CD14-positive monocyte (primary cell): Measurements from ENCODE around the gene PVR. TPM values are rescaled to one million over a fixed set of nuclear protein-coding genes. Genes with fewer than 3 reads are reported as not detected.

Experiments used
- DNase-seq, 3 donors: peaks; one replicate each; pipeline ENCODE4 v3.0.0-alpha.2; 2011 to 2022
- H2AFZ ChIP-seq: 2 replicates; pipeline ENCODE4 v1.6.0; 2012; ENCODE audit warnings: mild to moderate bottlenecking, low read depth, low read length, inconsistent platforms; ENCODE audit not compliant: insufficient read depth, poor library complexity, severe bottlenecking
- H3K27ac ChIP-seq, 2 donors: 1 replicate in 1 of 2; 2 replicates in 1 of 2; pipeline ENCODE4 v1.5.1; 2012 to 2013; ENCODE audit warnings: low read length in 2 of 2, control low read depth in 1 of 2, inconsistent platforms in 1 of 2, low read depth in 1 of 2, mild to moderate bottlenecking in 1 of 2
- H3K27me3 ChIP-seq, 2 donors: one replicate each; pipeline versions ENCODE4 v1.6.0 to v1.6.1; 2011 to 2013; ENCODE audit warnings: low read length in 2 of 2; ENCODE audit not compliant: control insufficient read depth in 2 of 2, insufficient read depth in 2 of 2
- H3K36me3 ChIP-seq, 2 donors: replicated peaks in 1 of 2; 1 replicate in 1 of 2; 2 replicates in 1 of 2; pipeline versions ENCODE4 v1.5.1 to v1.6.1; 2012 to 2013; ENCODE audit warnings: low read length in 2 of 2, control low read depth in 1 of 2, inconsistent platforms in 1 of 2, mild to moderate bottlenecking in 1 of 2; ENCODE audit not compliant: insufficient read depth in 2 of 2, control insufficient read depth in 1 of 2
- H3K4me1 ChIP-seq, 2 donors: 1 replicate in 1 of 2; 2 replicates in 1 of 2; pipeline versions ENCODE4 v1.5.1 to v1.6.1; 2012 to 2013; ENCODE audit warnings: low read length in 2 of 2, control low read depth in 1 of 2, inconsistent platforms in 1 of 2, mild to moderate bottlenecking in 1 of 2, moderate library complexity in 1 of 2; ENCODE audit not compliant: insufficient read depth in 2 of 2, control insufficient read depth in 1 of 2
- H3K4me2 ChIP-seq: replicated peaks from 2 replicates; pipeline ENCODE3; 2012; ENCODE audit warnings: low read length, moderate library complexity, mild to moderate bottlenecking; ENCODE audit not compliant: poor library complexity, severe bottlenecking; ENCODE audit errors: extremely low read depth
- H3K4me3 ChIP-seq, 3 experiments: fragments of 200-600 bp in 1 of 3; sonication (generic) in 1 of 3; replicated peaks in 1 of 3; 1 replicate in 2 of 3; 2 replicates in 1 of 3; pipeline ENCODE4 v1.5.1; 2011 to 2013; ENCODE audit warnings: low read length in 3 of 3, mild to moderate bottlenecking in 3 of 3, control low read depth in 2 of 3, low read depth in 2 of 3, inconsistent platforms in 1 of 3, moderate library complexity in 1 of 3
- H3K79me2 ChIP-seq: 2 replicates; pipeline ENCODE4 v1.6.0; 2012; ENCODE audit warnings: mild to moderate bottlenecking, control low read depth, inconsistent platforms, low read length, moderate library complexity; ENCODE audit not compliant: insufficient read depth
- H3K9ac ChIP-seq: 2 replicates; pipeline ENCODE4 v1.6.0; 2017; ENCODE audit warnings: low read length, mild to moderate bottlenecking; ENCODE audit not compliant: insufficient read depth, poor library complexity, severe bottlenecking
- H3K9me3 ChIP-seq, 2 donors: replicated peaks in 1 of 2; 1 replicate in 1 of 2; 2 replicates in 1 of 2; pipeline versions ENCODE4 v1.5.1 to v1.6.1; 2012 to 2013; ENCODE audit warnings: low read length in 2 of 2, control low read depth in 1 of 2; ENCODE audit not compliant: control insufficient read depth in 1 of 2, insufficient read depth in 1 of 2
- H4K20me1 ChIP-seq: 2 replicates; pipeline ENCODE4 v1.6.0; 2012; ENCODE audit warnings: mild to moderate bottlenecking, low read length, control low read depth, moderate library complexity; ENCODE audit not compliant: insufficient read depth
- H3K27ac Mint-ChIP-seq, 7 donors: one replicate each; pipeline ENCODE4 v1.8.0; 2020; ENCODE audit warnings: mild to moderate bottlenecking in 7 of 7, mixed read lengths in 7 of 7, moderate library complexity in 6 of 7, inconsistent platforms in 2 of 7
- H3K27me3 Mint-ChIP-seq, 3 donors: one replicate each; pipeline ENCODE4 v1.8.0; 2021 to 2022; ENCODE audit warnings: low read depth in 3 of 3, mild to moderate bottlenecking in 3 of 3, mixed read lengths in 3 of 3, moderate library complexity in 3 of 3, inconsistent platforms in 1 of 3
- H3K36me3 Mint-ChIP-seq, 2 donors: one replicate each; pipeline ENCODE4 v1.8.0; 2020; ENCODE audit warnings: mixed read lengths in 2 of 2, inconsistent platforms in 1 of 2, mild to moderate bottlenecking in 1 of 2
- H3K4me1 Mint-ChIP-seq: one replicate; pipeline ENCODE4 v1.8.0; 2020; ENCODE audit warnings: mild to moderate bottlenecking, mixed read lengths
- H3K4me3 Mint-ChIP-seq, 2 donors: one replicate each; pipeline ENCODE4 v1.8.0; 2020; ENCODE audit warnings: mild to moderate bottlenecking in 2 of 2, mixed read lengths in 2 of 2, moderate library complexity in 1 of 2
- H3K9me3 Mint-ChIP-seq, 7 donors: one replicate each; pipeline ENCODE4 v1.8.0; 2020 to 2022; ENCODE audit warnings: mixed read lengths in 7 of 7, mild to moderate bottlenecking in 6 of 7, moderate library complexity in 6 of 7, inconsistent platforms in 2 of 7
- CTCF ChIP-seq: fragments of 200-600 bp; IDR thresholded peaks from one replicate; pipeline ENCODE4 v1.8.0; 2022; ENCODE audit warnings: antibody characterized with exemption, mild to moderate bottlenecking
- WGBS: methylation state at CpG from one replicate; pipeline ENCODE4 v1.1.5; 2013; ENCODE audit warnings: missing lambda C conversion rate; ENCODE audit not compliant: insufficient coverage; 5-methylcytosine and 5-hydroxymethylcytosine counted together
- intact Hi-C, 2 donors: fragments of 100-400 bp; cut with micrococcal nuclease; formaldehyde crosslinking; loops; one replicate each; pipeline versions ENCODE4 v1.15.0 to v1.15.1; 2023
- polyA plus RNA-seq, 3 donors: library from polyadenylated mRNA; depleted of rRNA in 1 of 3; unstranded in 2 of 3; stranded (reverse) in 1 of 3; fragments of 300-500 nt in 2 of 3; fragments of >200 nt in 1 of 3; fragmentation: Illumina TruSeq in 2 of 3; gene quantifications; 1 replicate in 2 of 3; 2 replicates in 1 of 3; pipeline ENCODE4 v1.2.3, GENCODE V29; 2012 to 2021

Gene PVR
- polyA plus RNA-seq, 3 donors = 10.1 to 20.2 (median 12.9) TPM

- Histone ChIP-seq H3K27me3 (no peaks in the 10 kb centered on the region), H3K36me3 (peaks cover 24 to 28% of the 10 kb centered on the region in 2 donors), H3K4me3 (no peak overlapping the region), H3K4me1 (peaks cover 10 to 15% of the 10 kb centered on the region in 2 donors), H3K9ac (no peak overlapping the region), H2AFZ (no peak overlapping the region), H3K79me2 (peaks cover 6% of the 10 kb centered on the region), H3K27ac (no peak overlapping the region), H3K9me3 (no peaks in the 10 kb centered on the region), H4K20me1 (peaks cover 30% of the 10 kb centered on the region), H3K4me2 (no peak overlapping the region)
- H3K36me3 Mint-ChIP-seq = peaks cover 33 to 43% of the 10 kb centered on the region in 2 donors
- no peak for TF ChIP-seq CTCF
- 97% methylated on average over 3 of the region's 8 CpGs for WGBS
- peaks cover 0 to 8% (median 6%) of the 10 kb centered on the region in 3 donors for H3K27me3 Mint-ChIP-seq
- H3K9me3 Mint-ChIP-seq = no peaks in the 10 kb centered on the region
- H3K4me3 Mint-ChIP-seq = no peak overlapping the region
- H3K4me1 Mint-ChIP-seq = peaks cover 23% of the 10 kb centered on the region
- H3K27ac Mint-ChIP-seq = no peak overlapping the region
- no peak for DNase-seq
- intact Hi-C loops = no loop called here
Observed at GRCh38 chr19:44645407-44646048, 1.8 kb downstream of the PVR start.

DNA sequence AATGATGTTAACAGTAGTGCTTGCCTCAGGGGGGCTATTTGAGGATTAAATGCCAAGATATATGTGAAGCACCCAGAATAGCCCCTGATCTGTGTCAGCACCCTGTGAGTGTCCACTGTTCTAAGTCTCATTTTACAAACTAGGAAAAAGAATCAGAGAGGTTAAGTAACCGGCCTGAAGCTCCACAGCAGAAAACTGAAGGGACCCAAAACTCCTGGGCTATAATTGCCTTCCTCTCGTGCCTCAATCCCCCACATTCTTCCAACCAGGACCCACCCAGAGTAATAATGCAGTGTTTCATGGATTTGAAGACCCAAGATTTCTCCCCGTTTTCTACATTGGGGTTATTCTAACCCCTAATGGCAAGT is 2.3 kb downstream of the PVR start:
- H3K9ac ChIP-seq = no peak overlapping the region

More for the DNA sequence above, 2.3 kb downstream of the PVR start:
- WGBS = no CpG with 5 or more reads among the region's 3 CpGs
- H3K79me2 ChIP-seq = peaks cover 6% of the 10 kb centered on the region
- peaks cover 23% of the 10 kb centered on the region for H3K4me1 Mint-ChIP-seq
- no peaks in the 10 kb centered on the region for H3K9me3 ChIP-seq
- no peak overlapping the region for H3K4me2 ChIP-seq
- H3K4me3 ChIP-seq = no peak overlapping the region
- peaks cover 0 to 8% (median 6%) of the 10 kb centered on the region in 3 donors for H3K27me3 Mint-ChIP-seq
- peaks cover 38 to 48% of the 10 kb centered on the region in 2 donors for H3K36me3 Mint-ChIP-seq
- H2AFZ ChIP-seq = no peak overlapping the region
- H3K27me3 ChIP-seq = no peaks in the 10 kb centered on the region
- no peak overlapping the region for H3K27ac Mint-ChIP-seq
- H3K4me1 ChIP-seq = peaks cover 10 to 15% of the 10 kb centered on the region in 2 donors
- peaks cover 29 to 33% of the 10 kb centered on the region in 2 donors for H3K36me3 ChIP-seq
- TF ChIP-seq CTCF = no peak
- H3K9me3 Mint-ChIP-seq = no peaks in the 10 kb centered on the region
- H3K27ac ChIP-seq = no peak overlapping the region
- no peak for DNase-seq
- H4K20me1 ChIP-seq = peaks cover 30% of the 10 kb centered on the region
- intact Hi-C loops = no loop called here
- no peak overlapping the region for H3K4me3 Mint-ChIP-seq
